VCaP (cell line): ENCODE results near the gene POMGNT2.

Source experiments
- H3K27ac ChIP-seq: fragments of 450-650 bp; 2 replicates; pipeline ENCODE4 v1.5.1; 2017
- TF ChIP-seq, protein P1 (sequence below): fragments of 450-650 bp; conservative IDR thresholded peaks from 2 replicates; pipeline ENCODE4 v1.5.1; 2017; ENCODE audit warnings: mild to moderate bottlenecking, moderate library complexity

POMGNT2 gene

DNA sequence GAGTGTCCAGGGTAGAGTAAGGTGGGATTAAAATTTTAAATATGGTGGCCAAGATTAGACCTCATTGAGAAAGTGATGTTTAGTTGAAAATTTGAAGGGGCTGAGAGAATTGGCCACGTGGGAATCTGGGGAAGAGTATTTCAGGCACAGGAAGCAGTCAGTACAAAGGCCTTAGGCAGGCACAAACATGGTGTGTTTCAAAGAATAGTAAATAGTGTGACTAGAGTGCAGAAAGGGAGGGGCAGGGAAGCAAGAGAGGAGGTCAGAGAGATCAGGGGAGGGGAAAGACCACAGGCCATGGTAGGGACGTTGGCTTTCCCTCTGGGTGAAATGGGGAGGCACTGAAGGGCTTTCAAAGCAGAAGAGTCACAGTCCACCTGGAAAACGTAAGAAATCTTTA lies 36.6 kb upstream of the POMGNT2 start:
- TF ChIP-seq, protein P1, sequence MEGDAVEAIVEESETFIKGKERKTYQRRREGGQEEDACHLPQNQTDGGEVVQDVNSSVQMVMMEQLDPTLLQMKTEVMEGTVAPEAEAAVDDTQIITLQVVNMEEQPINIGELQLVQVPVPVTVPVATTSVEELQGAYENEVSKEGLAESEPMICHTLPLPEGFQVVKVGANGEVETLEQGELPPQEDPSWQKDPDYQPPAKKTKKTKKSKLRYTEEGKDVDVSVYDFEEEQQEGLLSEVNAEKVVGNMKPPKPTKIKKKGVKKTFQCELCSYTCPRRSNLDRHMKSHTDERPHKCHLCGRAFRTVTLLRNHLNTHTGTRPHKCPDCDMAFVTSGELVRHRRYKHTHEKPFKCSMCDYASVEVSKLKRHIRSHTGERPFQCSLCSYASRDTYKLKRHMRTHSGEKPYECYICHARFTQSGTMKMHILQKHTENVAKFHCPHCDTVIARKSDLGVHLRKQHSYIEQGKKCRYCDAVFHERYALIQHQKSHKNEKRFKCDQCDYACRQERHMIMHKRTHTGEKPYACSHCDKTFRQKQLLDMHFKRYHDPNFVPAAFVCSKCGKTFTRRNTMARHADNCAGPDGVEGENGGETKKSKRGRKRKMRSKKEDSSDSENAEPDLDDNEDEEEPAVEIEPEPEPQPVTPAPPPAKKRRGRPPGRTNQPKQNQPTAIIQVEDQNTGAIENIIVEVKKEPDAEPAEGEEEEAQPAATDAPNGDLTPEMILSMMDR = no peak
- no peak overlapping the region for H3K27ac ChIP-seq

DNA sequence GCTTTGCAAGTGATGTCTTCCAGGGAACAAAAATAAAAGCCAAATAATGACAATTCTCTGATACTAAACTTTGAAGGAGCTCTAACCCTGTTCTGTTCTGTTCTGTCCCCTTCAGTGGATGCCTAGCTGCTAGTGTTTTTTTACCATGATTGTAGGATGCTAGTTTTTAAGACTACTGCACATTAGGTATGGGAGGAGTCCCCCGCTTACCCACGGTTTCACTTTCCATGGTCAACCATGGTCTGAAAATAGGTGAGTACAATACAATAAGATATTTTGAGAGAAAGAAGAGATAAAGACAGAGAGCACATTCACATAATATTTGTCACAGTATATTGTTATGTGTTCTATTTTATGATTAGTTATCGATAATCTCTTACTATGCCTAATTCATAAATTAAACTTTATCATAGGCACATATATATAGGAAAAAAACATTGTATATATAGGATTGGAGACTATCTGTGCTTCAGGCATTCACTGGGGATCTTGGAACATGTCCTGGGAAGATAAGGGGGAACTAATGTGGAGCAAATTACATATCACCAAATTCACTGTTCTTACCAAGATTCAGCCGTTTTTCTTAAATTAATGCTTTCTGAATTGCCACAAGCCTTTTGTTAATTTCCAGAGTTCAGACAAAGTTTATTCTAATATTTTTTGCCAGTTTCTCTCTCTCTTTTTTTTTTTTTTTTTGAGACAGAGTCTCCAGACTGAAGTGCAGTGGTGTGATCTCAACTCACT lies 32.8 kb upstream of the POMGNT2 start:
- TF ChIP-seq, protein P1 = no peak
- no peak overlapping the region for H3K27ac ChIP-seq

DNA sequence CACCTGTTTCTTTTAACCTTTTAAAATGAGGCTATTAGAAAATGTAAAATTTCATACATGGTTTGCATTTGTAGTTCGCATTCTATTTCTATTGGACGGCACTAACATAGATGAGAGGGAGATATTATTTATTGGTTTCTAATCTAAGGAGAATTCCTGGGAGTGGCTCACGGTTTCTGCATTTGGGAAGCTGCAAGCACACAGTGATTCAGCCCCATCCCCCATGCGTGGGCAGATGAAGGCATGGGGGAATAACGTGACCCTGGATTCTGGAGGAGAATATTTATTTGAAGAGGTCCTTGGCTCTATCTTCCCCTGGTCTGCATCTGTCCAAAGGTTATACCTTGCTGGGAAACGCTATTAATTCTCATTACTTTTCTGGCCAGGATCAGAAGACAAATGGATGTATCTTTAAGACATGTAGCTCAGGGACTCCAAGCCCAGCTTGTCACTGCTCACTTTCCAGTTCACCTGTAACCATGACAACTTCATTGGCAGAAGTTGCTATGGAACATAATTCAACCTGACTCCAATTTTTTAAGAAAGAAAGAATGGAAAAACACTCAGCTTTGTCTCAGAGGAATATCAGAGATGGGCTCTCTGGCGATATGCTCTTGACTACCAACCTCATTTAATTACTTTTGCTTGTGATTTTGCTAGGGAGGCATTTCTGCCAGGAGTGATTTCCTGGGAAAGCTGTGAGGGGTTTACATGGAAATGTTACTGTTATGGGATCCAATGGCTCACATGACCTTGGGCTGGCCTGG lies 27.2 kb upstream of the POMGNT2 start:
- TF ChIP-seq, protein P1 = no peak
- H3K27ac ChIP-seq = no peak overlapping the region

DNA sequence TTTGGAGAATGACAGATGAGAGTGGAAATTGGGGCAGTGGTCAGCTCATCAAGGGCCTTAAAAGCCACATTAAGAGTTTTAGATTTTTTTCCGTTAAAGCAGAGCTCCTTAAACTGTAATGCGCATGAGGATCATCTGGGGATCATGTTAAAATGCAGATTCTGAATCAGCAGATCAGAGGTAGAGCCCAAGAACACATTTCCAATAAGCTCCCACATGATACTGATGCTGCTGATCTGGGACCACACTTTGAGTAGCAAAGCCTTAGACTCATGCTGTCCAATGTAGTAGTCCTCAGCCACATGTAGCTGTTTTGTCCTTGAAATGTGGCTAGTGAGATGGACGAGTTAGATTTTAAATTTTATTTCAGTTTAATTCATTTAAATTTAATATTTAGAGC lies 26.3 kb upstream of the POMGNT2 start:
- no peak overlapping the region for H3K27ac ChIP-seq
- TF ChIP-seq, protein P1 = no peak

DNA sequence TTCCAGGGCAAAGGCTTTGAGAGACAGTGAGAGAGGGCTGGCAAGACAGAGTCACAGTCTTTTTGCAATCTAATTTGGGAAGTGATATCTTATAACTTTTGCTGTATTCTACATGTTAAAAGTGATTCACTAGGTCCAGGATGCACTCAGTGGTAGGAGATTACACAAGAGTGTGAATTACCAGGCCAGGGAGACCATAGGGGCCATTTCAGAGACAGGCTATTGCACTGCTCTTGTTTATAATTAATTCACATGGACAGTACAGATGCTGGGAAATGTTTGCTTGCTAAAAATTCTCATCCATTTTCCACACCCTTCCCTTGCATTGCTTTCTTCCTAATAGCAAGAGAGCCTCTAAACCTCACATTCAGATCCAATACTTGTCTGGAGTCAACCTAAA lies 22.6 kb upstream of the POMGNT2 start:
- H3K27ac ChIP-seq = no peak overlapping the region
- TF ChIP-seq, protein P1 = no peak

DNA sequence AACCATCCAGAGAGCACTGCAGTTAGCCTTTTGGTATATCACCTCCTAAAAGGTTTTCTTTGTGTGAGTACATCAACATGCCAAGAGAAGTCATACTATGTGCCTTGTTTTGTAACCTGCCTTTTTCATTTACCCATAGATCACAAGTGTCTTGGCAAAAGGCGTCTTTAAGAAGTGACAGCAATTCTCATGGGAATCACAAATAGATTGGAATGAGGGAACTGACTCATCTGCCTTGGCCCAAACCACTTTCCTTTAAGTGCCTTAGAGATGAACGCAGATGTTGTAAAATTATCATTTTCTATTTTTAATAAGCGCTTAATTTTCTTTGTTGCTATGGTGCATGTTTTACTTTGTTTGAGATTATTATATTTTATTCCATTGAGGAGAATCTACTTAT lies 20.7 kb upstream of the POMGNT2 start:
- TF ChIP-seq, protein P1 = no peak
- H3K27ac ChIP-seq = no peak overlapping the region

DNA sequence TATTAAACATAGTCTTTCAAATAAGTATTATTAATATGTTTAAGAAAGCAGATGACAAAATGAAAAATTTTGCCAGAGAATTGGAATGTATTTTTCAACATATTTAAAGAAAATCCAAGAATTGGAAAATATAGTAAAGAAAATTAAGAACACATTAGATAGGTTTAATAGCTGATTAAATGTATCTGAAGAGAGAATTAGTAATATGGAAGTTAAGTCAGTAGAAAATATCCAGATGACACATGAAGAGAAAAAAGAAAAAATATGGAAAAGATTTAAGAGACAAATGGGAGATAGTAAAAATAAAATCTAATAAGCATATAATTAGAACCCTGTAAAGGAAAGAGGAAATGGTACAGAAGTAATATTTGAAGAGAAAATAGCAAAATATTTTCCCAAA lies 18.0 kb upstream of the POMGNT2 start:
- TF ChIP-seq, protein P1 = no peak
- H3K27ac ChIP-seq = no peak overlapping the region
